OCI-LY1 (cell line): ENCODE results near the gene AP2S1.
"Not testable (repeated sequence)": the region's sequence is repeated elsewhere in the genome, so short reads cannot be mapped to it uniquely, and the experiment has no call there.

Source experiments
- H2AFZ ChIP-seq: fragments of 200-600 bp; sonication (generic), shearing (Covaris generic); 2 replicates; pipeline ENCODE4 v1.6.0; 2014; ENCODE audit warnings: antibody characterized with exemption, mild to moderate bottlenecking, low read length
- H3F3A ChIP-seq: fragments of 200-600 bp; sonication (generic), shearing (Covaris generic); 2 replicates; pipeline ENCODE4 v1.6.0; 2014; ENCODE audit warnings: mild to moderate bottlenecking, antibody characterized with exemption, low read length, moderate library complexity; ENCODE audit not compliant: insufficient read depth
- H3K27ac ChIP-seq: fragments of 200-600 bp; sonication (generic); 2 replicates; pipeline ENCODE4 v1.5.1; 2014; ENCODE audit warnings: low read length, mixed run types, mild to moderate bottlenecking, low read depth; ENCODE audit not compliant: poor library complexity, severe bottlenecking
- H3K27me3 ChIP-seq: fragments of 200-600 bp; sonication (generic); 2 replicates; pipeline ENCODE4 v1.6.0; 2014; ENCODE audit warnings: antibody characterized with exemption, mild to moderate bottlenecking, low read length, moderate library complexity; ENCODE audit not compliant: insufficient read depth
- H3K36me3 ChIP-seq: fragments of 200-600 bp; sonication (generic); 2 replicates; pipeline ENCODE4 v1.6.1; 2014; ENCODE audit warnings: mild to moderate bottlenecking, antibody characterized with exemption, low read length, moderate library complexity, mixed read lengths; ENCODE audit not compliant: insufficient read depth
- H3K4me1 ChIP-seq: fragments of 200-600 bp; sonication (generic); 2 replicates; pipeline ENCODE4 v1.5.1; 2014; ENCODE audit warnings: mild to moderate bottlenecking, low read length, moderate library complexity; ENCODE audit not compliant: insufficient read depth, severe bottlenecking
- H3K4me2 ChIP-seq: fragments of 200-600 bp; sonication (generic), shearing (Covaris generic); 2 replicates; pipeline ENCODE4 v1.6.1; 2014; ENCODE audit warnings: low read length
- H3K4me3 ChIP-seq: fragments of 200-600 bp; sonication (generic); 2 replicates; pipeline ENCODE4 v1.5.1; 2014; ENCODE audit warnings: low read length, low read depth, mild to moderate bottlenecking, mixed read lengths; ENCODE audit not compliant: poor library complexity, severe bottlenecking
- H3K79me2 ChIP-seq: fragments of 200-600 bp; shearing (Covaris generic); 2 replicates; pipeline ENCODE4 v1.6.1; 2016; ENCODE audit warnings: mixed run types, low read length, mixed read lengths; ENCODE audit not compliant: insufficient read depth
- H3K9ac ChIP-seq: fragments of 200-600 bp; sonication (generic), shearing (Covaris generic); 2 replicates; pipeline ENCODE4 v1.6.1; 2014; ENCODE audit warnings: mild to moderate bottlenecking, low read length, mixed read lengths
- H3K9me2 ChIP-seq: fragments of 200-600 bp; sonication (generic), shearing (Covaris generic); 2 replicates; pipeline ENCODE4 v1.6.1; 2014; ENCODE audit warnings: low read depth, mild to moderate bottlenecking, low read length, mixed read lengths
- H3K9me3 ChIP-seq: fragments of 200-600 bp; shearing (Covaris generic); 2 replicates; pipeline ENCODE4 v1.6.1; 2014; ENCODE audit warnings: low read length, mixed read lengths
- H4K20me1 ChIP-seq: fragments of 200-600 bp; sonication (generic), shearing (Covaris generic); 2 replicates; pipeline ENCODE4 v1.6.0; 2016; ENCODE audit warnings: mild to moderate bottlenecking, low read length; ENCODE audit not compliant: insufficient read depth
- CTCF ChIP-seq: fragments of 200-600 bp; sonication (generic), shearing (Covaris generic); IDR thresholded peaks from 2 replicates; pipeline ENCODE4 v1.5.1; 2017; ENCODE audit warnings: mild to moderate bottlenecking, antibody characterized with exemption, low read length, moderate library complexity, mixed read lengths
- EZH2 ChIP-seq: fragments of 200-600 bp; sonication (generic), shearing (Covaris generic); IDR thresholded peaks from 2 replicates; pipeline ENCODE4 v1.8.0; 2017; ENCODE audit warnings: borderline replicate concordance, mixed run types, mild to moderate bottlenecking, antibody characterized with exemption, low read length, moderate library complexity, mixed read lengths

The AP2S1 gene

DNA sequence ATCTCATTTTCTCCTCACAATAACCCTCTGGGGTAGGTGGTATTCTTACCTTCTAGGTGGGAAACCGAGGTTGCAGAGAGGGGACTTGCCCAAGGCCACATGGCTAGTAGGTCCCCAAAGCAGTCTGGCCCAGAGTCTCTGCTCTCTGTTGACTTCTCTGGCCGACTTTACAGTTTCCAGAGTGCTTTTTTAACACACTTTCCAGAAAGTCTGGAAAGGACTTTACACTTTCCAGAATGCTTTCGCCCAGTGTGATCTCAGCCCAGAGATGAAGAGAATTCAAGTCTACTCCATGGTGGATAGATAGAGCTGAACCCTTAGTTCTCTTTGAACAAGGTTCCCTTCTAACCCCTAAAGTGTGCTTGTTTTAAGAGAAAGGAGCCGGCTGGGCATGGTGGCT is 22.3 kb upstream of the AP2S1 start:
- no peaks in the 10 kb centered on the region for H3K9me2 ChIP-seq
- peaks cover 15% of the 10 kb centered on the region for H3K4me1 ChIP-seq
- no peak overlapping the region for H3K27ac ChIP-seq
- H3K4me3 ChIP-seq = no peak overlapping the region
- H3F3A ChIP-seq = no peaks in the 10 kb centered on the region
- peaks cover 6% of the 10 kb centered on the region; the same call in 1 of the 2 replicates for H3K36me3 ChIP-seq
- no peak overlapping the region for H3K4me2 ChIP-seq
- H3K9me3 ChIP-seq = no peaks in the 10 kb centered on the region
- TF ChIP-seq EZH2 (no peak), CTCF (no peak)
- H3K79me2 ChIP-seq = peaks cover 80% of the 10 kb centered on the region
- no peaks in the 10 kb centered on the region for H4K20me1 ChIP-seq
- H3K9ac ChIP-seq = no peak overlapping the region
- H3K27me3 ChIP-seq = no peaks in the 10 kb centered on the region
- H2AFZ ChIP-seq = no peak overlapping the region

DNA sequence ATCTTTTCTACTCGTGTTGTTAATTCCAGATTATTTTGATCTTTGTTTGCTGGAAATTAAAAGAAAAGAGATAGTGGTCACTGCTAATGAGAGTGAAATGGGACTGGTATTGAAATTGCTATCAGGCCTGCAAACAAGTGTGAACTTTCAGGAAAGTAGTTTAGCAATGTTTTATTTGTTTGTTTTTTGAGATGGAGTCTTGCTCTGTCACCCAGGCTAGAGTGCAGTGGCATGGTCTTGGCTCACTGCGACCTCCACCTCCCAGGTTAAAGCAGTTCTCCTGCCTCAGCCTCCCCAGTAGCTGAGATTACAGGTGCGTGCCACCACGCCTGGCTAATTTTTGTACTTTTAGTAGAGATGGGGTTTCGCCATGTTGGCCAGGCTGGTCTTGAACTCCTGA is 20.5 kb upstream of the AP2S1 start:
- H3K9me3 ChIP-seq, H4K20me1 ChIP-seq, H3K9ac ChIP-seq, H3F3A ChIP-seq, H2AFZ ChIP-seq, H3K27ac ChIP-seq, H3K4me2 ChIP-seq, H3K36me3 ChIP-seq, H3K4me3 ChIP-seq, H3K9me2 ChIP-seq, H3K27me3 ChIP-seq: not testable (repeated sequence)
- Histone ChIP-seq H3K4me1 (peaks cover 33% of the 10 kb centered on the region), H3K79me2 (peaks cover 91% of the 10 kb centered on the region)

DNA sequence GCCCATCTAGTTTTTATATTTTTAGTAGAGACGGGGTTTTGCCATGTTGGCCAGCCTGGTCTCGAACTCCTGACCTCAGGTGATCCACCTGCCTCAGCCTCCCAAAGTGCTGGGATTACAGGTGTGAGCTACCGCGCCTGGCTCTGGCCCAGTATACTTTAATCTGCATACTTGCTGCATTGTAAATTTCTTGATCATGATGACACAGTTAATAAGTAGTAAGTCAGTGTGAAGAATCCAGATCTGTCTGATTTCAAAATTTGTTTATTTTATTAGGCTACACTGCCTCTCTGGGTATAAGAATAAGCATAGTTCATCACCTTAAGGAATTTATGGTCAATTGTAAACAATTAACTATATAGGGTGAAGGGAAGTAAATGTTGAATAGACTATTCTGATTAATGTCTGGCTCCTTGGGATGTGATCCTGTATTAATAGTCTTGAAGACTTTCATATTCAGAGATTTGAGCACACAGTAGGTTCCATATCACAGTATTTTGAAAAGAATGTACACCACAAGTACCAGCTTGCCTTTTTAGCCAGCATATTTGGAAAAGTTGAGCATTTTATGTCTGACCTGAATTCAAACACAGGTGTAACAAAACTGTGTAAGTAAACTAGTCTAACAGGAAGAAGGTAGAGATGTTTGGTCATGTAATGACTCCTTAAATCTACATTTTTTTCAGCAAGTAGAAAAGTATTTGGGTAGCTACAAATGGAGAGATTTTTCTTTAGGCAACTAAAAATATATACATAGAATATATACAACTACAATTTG is 17.6 kb upstream of the AP2S1 start:
- Histone ChIP-seq H3K27me3 (no peaks in the 10 kb centered on the region), H3K4me3 (no peak overlapping the region), H2AFZ (no peak overlapping the region), H3K9me2 (no peaks in the 10 kb centered on the region), H3K9ac (no peak overlapping the region), H3K9me3 (no peaks in the 10 kb centered on the region), H4K20me1 (no peaks in the 10 kb centered on the region), H3F3A (no peaks in the 10 kb centered on the region), H3K27ac (peak overlapping the region; percentile 4), H3K79me2 (peaks cover 100% of the 10 kb centered on the region), H3K4me2 (peak overlapping the region; percentile 16; the same call in 1 of the 2 replicates), H3K36me3 (peaks cover 3% of the 10 kb centered on the region; the same call in 1 of the 2 replicates), H3K4me1 (peaks cover 54% of the 10 kb centered on the region)
- TF ChIP-seq EZH2 (no peak), CTCF (no peak)

- H3K36me3 ChIP-seq = peaks cover 3% of the 10 kb centered on the region; the same call in 1 of the 2 replicates
- H3K27ac ChIP-seq = peak overlapping the region; percentile 16
- H3K9me2 ChIP-seq = no peaks in the 10 kb centered on the region
- TF ChIP-seq EZH2 (no peak), CTCF (no peak)
- peaks cover 64% of the 10 kb centered on the region for H3K4me1 ChIP-seq
- H3K9ac ChIP-seq = no peak overlapping the region; the same call in 1 of the 2 replicates
- H3F3A ChIP-seq = no peaks in the 10 kb centered on the region
- no peaks in the 10 kb centered on the region for H3K9me3 ChIP-seq
- H3K27me3 ChIP-seq = no peaks in the 10 kb centered on the region
- H3K4me2 ChIP-seq = peak overlapping the region; percentile 24; the same call in 1 of the 2 replicates
- peaks cover 100% of the 10 kb centered on the region for H3K79me2 ChIP-seq
- no peaks in the 10 kb centered on the region for H4K20me1 ChIP-seq
- H2AFZ ChIP-seq = no peak overlapping the region
- H3K4me3 ChIP-seq = no peak overlapping the region
Measured at GRCh38 chr19:46867170-46867569, 16.5 kb upstream of the AP2S1 start.
